Activated T-helper 9 cell treated with anti-CD3 and anti-CD28 coated beads, Interleukin-2, amount 50 U/mL, for 16 hours (primary cell): ENCODE results near the gene ALG12.

Source experiments
- DNase-seq: peaks from one replicate; pipeline ENCODE4 v3.0.0-alpha.2; 2020; ENCODE audit warnings: low read depth

Gene ALG12

GRCh38 chr22:49887064-49887451 is 31.2 kb downstream of the ALG12 start:
- DNase-seq, result no peak

GRCh38 chr22:49886346-49887063 is 31.7 kb downstream of the ALG12 start:
- DNase-seq, result no peak

GRCh38 chr22:49885881-49886280 is 32.4 kb downstream of the ALG12 start:
- DNase-seq, result no peak

- no peak for DNase-seq
Observed at GRCh38 chr22:49885281-49885680, 33.0 kb downstream of the ALG12 start.

- DNase-seq, result no peak
Observed at GRCh38 chr22:49884503-49885260, 33.6 kb downstream of the ALG12 start.

GRCh38 chr22:49884075-49884474 is 34.2 kb downstream of the ALG12 start:
- no peak for DNase-seq

- DNase-seq, result no peak
Observed at GRCh38 chr22:49883294-49883640, 35.0 kb downstream of the ALG12 start.

GRCh38 chr22:49882519-49883293 is 35.5 kb downstream of the ALG12 start:
- DNase-seq, result no peak

- DNase-seq, result no peak
Observed at GRCh38 chr22:49881856-49882255, 36.4 kb downstream of the ALG12 start.

- DNase-seq, result no peak
Observed at GRCh38 chr22:49880281-49880680, 38.0 kb downstream of the ALG12 start.

GRCh38 chr22:49879871-49880270 is 38.4 kb downstream of the ALG12 start:
- no peak for DNase-seq

- DNase-seq, result no peak
Observed at GRCh38 chr22:49878206-49878605, 40.0 kb downstream of the ALG12 start.

GRCh38 chr22:49877642-49878041 is 40.6 kb downstream of the ALG12 start:
- DNase-seq, result no peak

GRCh38 chr22:49873228-49873940 is 44.9 kb downstream of the ALG12 start:
- DNase-seq, result no peak

- DNase-seq, result no peak
Observed at GRCh38 chr22:49872347-49872746, 45.9 kb downstream of the ALG12 start.

- no peak for DNase-seq
Observed at GRCh38 chr22:49871482-49871881, 46.8 kb downstream of the ALG12 start.

- DNase-seq, result no peak
Observed at GRCh38 chr22:49869845-49870712, 48.2 kb downstream of the ALG12 start.

- no peak for DNase-seq
Observed at GRCh38 chr22:49869086-49869830, 49.0 kb downstream of the ALG12 start.

- no peak for DNase-seq
Observed at GRCh38 chr22:49867303-49868265, 50.7 kb downstream of the ALG12 start.
